Heart left ventricle (tissue), 16 donors: Measurements from ENCODE around the gene CENPVL1. TPM values are rescaled to one million over a fixed set of nuclear protein-coding genes. Genes with fewer than 3 reads are reported as not detected.
"Not testable (repeated sequence)": the region's sequence is repeated elsewhere in the genome, so short reads cannot be mapped to it uniquely, and the experiment has no call there.

Source experiments
- ATAC-seq, 4 donors: fragments of 200-7000 bp; cut with Tn5 transposase; one replicate each; pipeline ENCODE4 v1.9.1; 2020 to 2022; ENCODE audit warnings: moderate library complexity in 4 of 4, mild to moderate bottlenecking in 3 of 4, moderate number of reproducible peaks in 1 of 4
- DNase-seq, 5 donors: peaks; one replicate each; pipeline ENCODE4 v3.0.0-alpha.2; 2020
- H3K27ac ChIP-seq, 12 donors: fragments of 200-600 bp; sonication (generic) in 4 of 12; one replicate each; pipeline versions ENCODE4 v1.5.0 to v1.8.0; 2016 to 2022; ENCODE audit warnings: mild to moderate bottlenecking in 2 of 12
- H3K27me3 ChIP-seq, 9 donors: fragments of 200-600 bp; sonication (generic) in 2 of 9; one replicate each; pipeline versions ENCODE4 v1.5.1 to v1.8.0; 2016 to 2022; ENCODE audit warnings: mild to moderate bottlenecking in 3 of 9
- H3K36me3 ChIP-seq, 9 donors: fragments of 200-600 bp; sonication (generic) in 2 of 9; one replicate each; pipeline versions ENCODE4 v1.5.0 to v1.8.0; 2018 to 2022; ENCODE audit warnings: mild to moderate bottlenecking in 2 of 9
- H3K4me1 ChIP-seq, 12 donors: fragments of 200-600 bp; sonication (generic) in 4 of 12; one replicate each; pipeline versions ENCODE4 v1.5.0 to v1.8.0; 2016 to 2022; ENCODE audit warnings: mild to moderate bottlenecking in 3 of 12
- H3K4me3 ChIP-seq, 12 donors: fragments of 200-600 bp; sonication (generic) in 4 of 12; one replicate each; pipeline versions ENCODE4 v1.5.0 to v1.8.0; 2017 to 2022; ENCODE audit warnings: mild to moderate bottlenecking in 9 of 12, moderate library complexity in 4 of 12
- H3K9me3 ChIP-seq, 12 donors: fragments of 200-600 bp; sonication (generic) in 4 of 12; one replicate each; pipeline versions ENCODE4 v1.5.0 to v1.8.0; 2016 to 2022; ENCODE audit warnings: mild to moderate bottlenecking in 1 of 12
- CTCF ChIP-seq, 12 donors: fragments of 200-600 bp; sonication (generic) in 4 of 12; IDR thresholded peaks; one replicate each; pipeline versions ENCODE4 v1.5.0 to v1.8.0; 2018 to 2022; ENCODE audit warnings: antibody characterized with exemption in 12 of 12, mild to moderate bottlenecking in 5 of 12
- POLR2A ChIP-seq, 2 donors: fragments of 450-650 bp; IDR thresholded peaks; one replicate each; pipeline ENCODE4 v1.6.1; 2017; ENCODE audit warnings: antibody characterized with exemption in 2 of 2, mild to moderate bottlenecking in 2 of 2, moderate library complexity in 2 of 2
- WGBS, 4 donors: extraction: QIAGEN DNeasy Blood & Tissue Kit in 2 of 4; methylation state at CpG; one replicate each; pipeline versions ENCODE4 v1.1.5 to v1.1.7; 2013 to 2018; 5-methylcytosine and 5-hydroxymethylcytosine counted together
- intact Hi-C, 10 donors: fragments of 100-400 bp; cut with DNase I; formaldehyde crosslinking; loops; one replicate each; pipeline versions ENCODE4 v1.11.1 to v1.14.2; 2022
- long read RNA-seq, 3 donors: library from polyadenylated mRNA; unstranded; transcript quantifications; one replicate each; pipeline ENCODE4 v2.0.0, GENCODE V29; 2020 to 2021
- polyA plus RNA-seq, 2 donors: library from polyadenylated mRNA; stranded (reverse); fragments of 200-250 nt; gene quantifications; one replicate each; pipeline ENCODE4 v1.2.3, GENCODE V29; 2013
- total RNA-seq, 9 donors: library from RNA; depleted of rRNA in 2 of 9; stranded (reverse); fragments of >200 nt in 2 of 9; fragmentation: NEBNext Ultra II Directional in 3 of 9; extraction: Animal tissue kit (Norgen Biotek cat#: 25700) in 3 of 9; gene quantifications; one replicate each; pipeline versions ENCODE4 v1.1.0 to v1.2.4, GENCODE V29; 2016 to 2023
- donor health status: ischemic (EF 13 %, LVEDD 7.1; RV severe dilation, severe dysfunction).
- donor health status: healthy with polysubstance abuse.
- donor health status: DM: no; HTN: yes; CAD: no.
- donor health status: DM: no; HTN: no; CAD: no.
- donor health status: ischemic (EF 25% LVEDD 6.9; RV normal size, moderate dysfunction).
- donor health status: ischemic (EF 25% LVEDD 5.7; RV mildly dilated, moderate dysfunction).
- donor health status: healthy.
- donor health status: DM: yes; HTN: yes; CAD: no.
- donor health status: ischemic (EF 35%, LVEDD 5.7; RV mildly dilated, moderate dysfunction).
- donor health status: nonischemic (EF 11% LVEDD 7.7; RV severe dilation, severe dysfunction).
- donor health status: DM: yes; HTN: yes; CAD: no.
- donor health status: PGD.
- donor health status: ischemic (EF 29% LVEDD 5.4; RV normal size, mild dysfunction).
- donor health status: nonischemic (EF 23%, LVEDD 6.1; RV moderate dilation, normal function).

CENPVL1 gene
- total RNA-seq, result not detected
- polyA plus RNA-seq, result not detected
- long read RNA-seq, donor 1, result 0 reads
- long read RNA-seq, donor 2, result 0 reads
- long read RNA-seq, donor 3, result 0 reads

DNA sequence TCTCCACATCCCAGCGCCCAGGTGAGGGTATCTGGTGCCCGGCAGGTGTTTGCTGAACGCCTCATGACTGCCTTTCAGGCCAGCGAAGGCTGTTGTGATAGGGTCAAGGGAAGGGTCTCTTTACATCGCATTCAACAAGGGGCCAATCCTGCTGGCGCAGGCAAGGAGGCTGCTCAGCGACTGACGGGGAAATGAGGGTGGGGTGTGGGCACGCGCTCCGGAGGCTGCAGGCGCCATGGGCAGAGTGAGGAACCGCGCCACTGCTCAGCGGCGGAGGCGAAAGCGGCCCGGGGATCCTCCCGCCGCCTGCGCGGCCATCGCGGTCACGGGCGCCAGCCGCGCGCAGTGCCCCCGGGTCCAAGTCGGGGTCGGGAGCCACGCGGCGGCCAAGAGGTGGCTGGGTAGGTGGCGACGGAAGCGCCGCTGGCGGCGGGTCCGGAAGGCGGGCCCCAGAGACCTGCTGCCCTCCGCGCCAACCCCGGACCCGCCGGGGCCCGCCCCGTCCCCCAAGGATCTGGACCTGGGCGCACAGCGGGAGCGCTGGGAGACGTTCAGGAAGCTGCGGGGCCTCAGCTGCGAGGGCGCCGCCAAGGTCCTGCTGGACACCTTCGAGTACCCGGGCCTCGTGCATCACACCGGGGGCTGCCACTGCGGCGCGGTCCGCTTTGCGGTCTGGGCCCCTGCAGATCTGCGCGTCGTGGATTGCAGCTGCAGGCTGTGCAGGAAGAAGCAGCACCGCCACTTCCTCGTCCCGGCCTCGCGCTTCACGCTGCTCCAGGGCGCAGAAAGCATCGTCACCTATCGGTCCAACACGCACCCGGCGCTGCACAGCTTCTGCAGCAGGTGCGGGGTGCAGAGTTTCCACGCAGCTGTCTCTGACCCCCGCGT, at the start of gene CENPVL1:
CENPVL1 (plus strand) TSS at position 236 of the 888 bp plus-strand sequence; CDS start at position 236, 0 bp downstream.
- H3K36me3 ChIP-seq, H3K27ac ChIP-seq, intact Hi-C loops, DNase-seq, H3K9me3 ChIP-seq, H3K4me1 ChIP-seq, H3K4me3 ChIP-seq, H3K27me3 ChIP-seq, ATAC-seq: not testable (repeated sequence)
- WGBS, 4 donors, result no CpG with 5 or more reads among the region's 87 CpGs

DNA sequence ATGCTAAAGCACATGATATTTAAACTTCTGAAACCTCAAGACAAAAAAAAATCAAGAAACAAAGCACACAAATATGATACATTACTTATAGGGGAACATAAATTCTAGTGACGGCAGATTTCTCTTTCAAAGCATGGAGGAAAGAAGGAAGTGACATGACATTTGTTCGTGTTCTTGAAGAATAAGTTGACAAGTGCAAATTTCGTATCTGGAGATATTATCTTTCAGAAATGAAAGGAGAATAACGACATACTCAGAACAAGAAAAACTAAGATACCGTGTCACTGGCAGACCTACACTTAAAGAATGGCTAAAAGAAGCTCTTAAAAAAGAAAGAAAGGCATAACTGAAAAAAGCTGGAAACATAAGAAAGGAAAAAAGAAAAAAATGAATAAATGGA, 44.3 kb upstream of the CENPVL1 start:
- whole genome bisulfite sequencing, 4 donors, result 51 to 60% (median 56%) methylated on average over 5 of the region's 5 CpGs
- ATAC-seq, result no peak
- H3K27ac ChIP-seq, result no peak overlapping the region
- H3K4me1 ChIP-seq, result no peaks in the 10 kb centered on the region
- DNase-seq, result no peak
- H3K36me3 ChIP-seq, result no peaks in the 10 kb centered on the region
- H3K27me3 ChIP-seq, result peaks cover 0 to 29% (median 0%) of the 10 kb centered on the region in 9 donors
- H3K4me3 ChIP-seq, result no peak overlapping the region
- intact Hi-C loops, result no loop called here
- no peak for TF ChIP-seq POLR2A (IDR thresholded peaks at IDR 0.05)
- TF ChIP-seq CTCF (IDR thresholded peaks at IDR 0.05), result no peak
- no peaks in the 10 kb centered on the region for H3K9me3 ChIP-seq

DNA sequence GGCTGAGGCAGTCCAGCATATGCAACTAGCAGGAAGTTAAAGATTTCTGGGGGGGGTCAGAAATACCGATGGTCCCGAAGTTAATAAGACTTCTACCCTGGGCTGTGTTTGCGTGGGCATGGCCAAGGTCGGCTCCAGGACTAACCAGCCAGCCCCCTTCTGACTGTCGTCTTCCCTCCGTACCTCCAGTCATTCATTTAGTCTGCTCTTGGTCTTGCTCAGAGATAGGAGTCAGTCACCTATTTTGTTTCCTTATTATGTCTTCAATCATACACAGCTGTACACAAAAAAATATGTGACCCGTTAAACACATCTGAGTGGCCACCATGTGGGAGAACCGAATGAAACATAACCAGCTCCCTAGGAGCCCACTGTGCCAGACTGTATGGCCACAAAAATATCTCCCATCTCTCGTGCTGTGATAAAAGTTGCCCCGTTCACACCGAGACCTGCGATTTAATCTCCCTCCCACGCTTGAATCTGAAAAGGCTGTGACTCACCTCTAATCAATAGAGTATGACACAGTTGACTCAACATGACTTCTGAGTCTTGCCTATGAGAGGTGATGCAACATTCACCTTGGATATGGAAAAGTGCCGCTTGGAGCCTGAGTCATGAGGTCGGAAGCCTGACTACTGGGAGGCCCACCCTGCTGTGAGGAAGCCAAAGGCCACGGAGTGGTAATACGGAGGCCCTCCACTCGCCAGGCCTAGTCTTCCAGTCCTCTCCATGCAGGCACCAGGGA, 30.5 kb upstream of the CENPVL1 start:
- H3K4me3 ChIP-seq, H3K27ac ChIP-seq, intact Hi-C loops, H3K4me1 ChIP-seq, ATAC-seq, H3K36me3 ChIP-seq, H3K9me3 ChIP-seq, H3K27me3 ChIP-seq, DNase-seq: not testable (repeated sequence)
- WGBS, 4 donors, result no CpG with 5 or more reads among the region's 18 CpGs

DNA sequence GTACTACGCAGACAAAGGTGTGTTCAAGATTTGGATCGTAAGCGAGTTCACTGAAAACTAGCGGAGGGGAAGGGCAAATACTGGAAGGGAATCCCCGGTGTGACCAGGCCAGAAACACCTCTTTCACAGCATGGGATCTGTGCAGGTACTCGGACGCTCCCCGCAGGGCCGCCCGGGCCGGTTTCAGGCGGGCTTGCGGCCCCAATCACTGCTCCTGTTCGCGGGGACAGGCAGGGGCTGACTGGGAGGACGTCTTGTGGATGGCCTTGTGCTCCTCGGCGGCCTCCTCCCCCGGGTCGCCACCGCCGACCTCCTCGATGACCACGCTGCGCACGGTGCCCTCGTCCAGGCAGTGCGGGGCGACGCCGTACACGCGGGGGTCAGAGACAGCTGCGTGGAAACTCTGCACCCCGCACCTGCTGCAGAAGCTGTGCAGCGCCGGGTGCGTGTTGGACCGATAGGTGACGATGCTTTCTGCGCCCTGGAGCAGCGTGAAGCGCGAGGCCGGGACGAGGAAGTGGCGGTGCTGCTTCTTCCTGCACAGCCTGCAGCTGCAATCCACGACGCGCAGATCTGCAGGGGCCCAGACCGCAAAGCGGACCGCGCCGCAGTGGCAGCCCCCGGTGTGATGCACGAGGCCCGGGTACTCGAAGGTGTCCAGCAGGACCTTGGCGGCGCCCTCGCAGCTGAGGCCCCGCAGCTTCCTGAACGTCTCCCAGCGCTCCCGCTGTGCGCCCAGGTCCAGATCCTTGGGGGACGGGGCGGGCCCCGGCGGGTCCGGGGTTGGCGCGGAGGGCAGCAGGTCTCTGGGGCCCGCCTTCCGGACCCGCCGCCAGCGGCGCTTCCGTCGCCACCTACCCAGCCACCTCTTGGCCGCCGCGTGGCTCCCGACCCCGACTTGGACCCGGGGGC, 28.2 kb upstream of the CENPVL1 start:
- intact Hi-C loops, DNase-seq, H3K4me1 ChIP-seq, H3K36me3 ChIP-seq, H3K27ac ChIP-seq, H3K9me3 ChIP-seq, H3K4me3 ChIP-seq, H3K27me3 ChIP-seq: not testable (repeated sequence)
- peak in 1 of 4 donors; percentile 15 for ATAC-seq
- WGBS, 4 donors, result no CpG with 5 or more reads among the region's 88 CpGs

DNA sequence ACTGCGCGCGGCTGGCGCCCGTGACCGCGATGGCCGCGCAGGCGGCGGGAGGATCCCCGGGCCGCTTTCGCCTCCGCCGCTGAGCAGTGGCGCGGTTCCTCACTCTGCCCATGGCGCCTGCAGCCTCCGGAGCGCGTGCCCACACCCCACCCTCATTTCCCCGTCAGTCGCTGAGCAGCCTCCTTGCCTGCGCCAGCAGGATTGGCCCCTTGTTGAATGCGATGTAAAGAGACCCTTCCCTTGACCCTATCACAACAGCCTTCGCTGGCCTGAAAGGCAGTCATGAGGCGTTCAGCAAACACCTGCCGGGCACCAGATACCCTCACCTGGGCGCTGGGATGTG, 27.6 kb upstream of the CENPVL1 start, which contains the start of gene CENPVL2:
CENPVL2 (minus strand) TSS at position 112 of the 343 bp plus-strand sequence; CDS start at position 112, 0 bp downstream.
- intact Hi-C loops, H3K4me3 ChIP-seq, H3K9me3 ChIP-seq, ATAC-seq, H3K27me3 ChIP-seq, H3K4me1 ChIP-seq, H3K27ac ChIP-seq, H3K36me3 ChIP-seq, DNase-seq: not testable (repeated sequence)
- WGBS, 4 donors, result no CpG with 5 or more reads among the region's 30 CpGs
